Measurements from ENCODE around the gene ACLY. TPM values are rescaled to one million over a fixed set of nuclear protein-coding genes. Genes with fewer than 3 reads are reported as not detected.

ACLY gene
- total and polyA plus RNA-seq, 2 experiments from 2014 or later: 119 to 439 TPM

DNA sequence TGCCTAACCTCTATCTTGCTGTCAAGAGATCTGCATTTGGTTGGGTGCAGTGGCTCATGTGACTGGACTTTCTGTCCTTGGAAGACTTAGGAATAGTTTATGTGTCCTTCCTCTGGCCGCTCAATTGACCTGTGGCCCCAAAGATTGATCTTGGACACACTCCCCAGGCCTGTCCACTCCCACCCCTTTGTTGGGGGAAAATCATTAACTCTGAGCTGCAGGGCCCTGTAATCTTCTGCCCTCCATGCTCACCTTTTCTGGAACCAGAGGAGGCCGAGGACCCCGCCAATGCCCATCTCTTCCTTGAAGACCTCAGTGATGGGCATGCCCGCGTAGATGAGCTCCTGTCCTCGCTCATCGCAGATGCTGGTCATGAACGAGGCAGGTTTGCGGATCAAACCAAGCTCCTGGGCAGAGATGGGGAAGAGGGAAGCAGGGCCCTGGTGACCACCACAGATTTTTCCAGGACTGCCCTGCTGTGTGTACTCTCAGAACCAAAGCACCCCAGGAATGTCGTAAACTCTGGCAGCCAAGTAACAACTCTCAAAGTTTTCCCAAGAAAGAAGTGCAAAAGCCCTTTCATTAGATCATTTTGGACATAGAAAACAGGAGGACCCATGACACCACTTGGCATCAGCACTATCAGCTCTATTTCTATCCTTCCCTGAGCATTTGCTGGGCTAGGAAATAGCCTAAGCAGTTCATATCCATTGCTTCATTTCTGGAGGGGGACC, 45.0 kb downstream of the ACLY start:
- H3K4me3 Mint-ChIP-seq: no peak overlapping the region
- no peak overlapping the region for H3K27ac Mint-ChIP-seq
- no peak for DNase-seq (ENCODE audit: low spot score)
- Histone ChIP-seq H4K20me1 (replicated peaks; ENCODE audit: insufficient read depth) (peaks cover 22% of the 10 kb centered on the region), H3F3A (replicated peaks; ENCODE audit: low read depth) (peaks cover 35% of the 10 kb centered on the region), H3K36me3 (ENCODE audit: insufficient read depth) (peaks cover 81% of the 10 kb centered on the region), H3K79me2 (replicated peaks; ENCODE audit: insufficient read depth) (0 out of 2 replicates have a peak, but pooled peaks cover 10% of the 10 kb centered on the region), H3K9me2 (ENCODE audit: insufficient read depth) (no peaks in the 10 kb centered on the region), H3K27ac (ENCODE audit: low read depth) (peak overlapping the region; percentile 39; the same call in 1 of the 2 replicates), H2AFZ (no peak overlapping the region), H3K4me1 (ENCODE audit: insufficient read depth) (no peaks in the 10 kb centered on the region), H3K4me2 (no peak overlapping the region), H3K27me3 (ENCODE audit: insufficient read depth) (no peaks in the 10 kb centered on the region), H3K4me3 (no peak overlapping the region)
- H3K4me1 Mint-ChIP-seq: no peaks in the 10 kb centered on the region
- ATAC-seq: no peak
- peaks cover 7% of the 10 kb centered on the region for H3K27me3 Mint-ChIP-seq (ENCODE audit: insufficient read depth, low read depth, poor library complexity)
- TF ChIP-seq, protein P1, sequence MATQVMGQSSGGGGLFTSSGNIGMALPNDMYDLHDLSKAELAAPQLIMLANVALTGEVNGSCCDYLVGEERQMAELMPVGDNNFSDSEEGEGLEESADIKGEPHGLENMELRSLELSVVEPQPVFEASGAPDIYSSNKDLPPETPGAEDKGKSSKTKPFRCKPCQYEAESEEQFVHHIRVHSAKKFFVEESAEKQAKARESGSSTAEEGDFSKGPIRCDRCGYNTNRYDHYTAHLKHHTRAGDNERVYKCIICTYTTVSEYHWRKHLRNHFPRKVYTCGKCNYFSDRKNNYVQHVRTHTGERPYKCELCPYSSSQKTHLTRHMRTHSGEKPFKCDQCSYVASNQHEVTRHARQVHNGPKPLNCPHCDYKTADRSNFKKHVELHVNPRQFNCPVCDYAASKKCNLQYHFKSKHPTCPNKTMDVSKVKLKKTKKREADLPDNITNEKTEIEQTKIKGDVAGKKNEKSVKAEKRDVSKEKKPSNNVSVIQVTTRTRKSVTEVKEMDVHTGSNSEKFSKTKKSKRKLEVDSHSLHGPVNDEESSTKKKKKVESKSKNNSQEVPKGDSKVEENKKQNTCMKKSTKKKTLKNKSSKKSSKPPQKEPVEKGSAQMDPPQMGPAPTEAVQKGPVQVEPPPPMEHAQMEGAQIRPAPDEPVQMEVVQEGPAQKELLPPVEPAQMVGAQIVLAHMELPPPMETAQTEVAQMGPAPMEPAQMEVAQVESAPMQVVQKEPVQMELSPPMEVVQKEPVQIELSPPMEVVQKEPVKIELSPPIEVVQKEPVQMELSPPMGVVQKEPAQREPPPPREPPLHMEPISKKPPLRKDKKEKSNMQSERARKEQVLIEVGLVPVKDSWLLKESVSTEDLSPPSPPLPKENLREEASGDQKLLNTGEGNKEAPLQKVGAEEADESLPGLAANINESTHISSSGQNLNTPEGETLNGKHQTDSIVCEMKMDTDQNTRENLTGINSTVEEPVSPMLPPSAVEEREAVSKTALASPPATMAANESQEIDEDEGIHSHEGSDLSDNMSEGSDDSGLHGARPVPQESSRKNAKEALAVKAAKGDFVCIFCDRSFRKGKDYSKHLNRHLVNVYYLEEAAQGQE (IDR thresholded peaks at IDR 0.05; ENCODE audit: unreplicated experiment): no peak
- no peak for TF ChIP-seq POLR2AphosphoS5 (IDR thresholded peaks at IDR 0.05; ENCODE audit: low read depth)
- TF ChIP-seq, protein P2, sequence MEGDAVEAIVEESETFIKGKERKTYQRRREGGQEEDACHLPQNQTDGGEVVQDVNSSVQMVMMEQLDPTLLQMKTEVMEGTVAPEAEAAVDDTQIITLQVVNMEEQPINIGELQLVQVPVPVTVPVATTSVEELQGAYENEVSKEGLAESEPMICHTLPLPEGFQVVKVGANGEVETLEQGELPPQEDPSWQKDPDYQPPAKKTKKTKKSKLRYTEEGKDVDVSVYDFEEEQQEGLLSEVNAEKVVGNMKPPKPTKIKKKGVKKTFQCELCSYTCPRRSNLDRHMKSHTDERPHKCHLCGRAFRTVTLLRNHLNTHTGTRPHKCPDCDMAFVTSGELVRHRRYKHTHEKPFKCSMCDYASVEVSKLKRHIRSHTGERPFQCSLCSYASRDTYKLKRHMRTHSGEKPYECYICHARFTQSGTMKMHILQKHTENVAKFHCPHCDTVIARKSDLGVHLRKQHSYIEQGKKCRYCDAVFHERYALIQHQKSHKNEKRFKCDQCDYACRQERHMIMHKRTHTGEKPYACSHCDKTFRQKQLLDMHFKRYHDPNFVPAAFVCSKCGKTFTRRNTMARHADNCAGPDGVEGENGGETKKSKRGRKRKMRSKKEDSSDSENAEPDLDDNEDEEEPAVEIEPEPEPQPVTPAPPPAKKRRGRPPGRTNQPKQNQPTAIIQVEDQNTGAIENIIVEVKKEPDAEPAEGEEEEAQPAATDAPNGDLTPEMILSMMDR (conservative IDR thresholded peaks at IDR 0.05; ENCODE audit: low read depth in 2 of 2): no peak
- no peak for TF ChIP-seq CREB1 (CRISPR knock-in tag; IDR thresholded peaks at IDR 0.05; ENCODE audit: low read depth)
- no peak for TF ChIP-seq EZH2 (IDR thresholded peaks at IDR 0.05; ENCODE audit: low read depth, unreplicated experiment)
- TF ChIP-seq, protein P3, sequence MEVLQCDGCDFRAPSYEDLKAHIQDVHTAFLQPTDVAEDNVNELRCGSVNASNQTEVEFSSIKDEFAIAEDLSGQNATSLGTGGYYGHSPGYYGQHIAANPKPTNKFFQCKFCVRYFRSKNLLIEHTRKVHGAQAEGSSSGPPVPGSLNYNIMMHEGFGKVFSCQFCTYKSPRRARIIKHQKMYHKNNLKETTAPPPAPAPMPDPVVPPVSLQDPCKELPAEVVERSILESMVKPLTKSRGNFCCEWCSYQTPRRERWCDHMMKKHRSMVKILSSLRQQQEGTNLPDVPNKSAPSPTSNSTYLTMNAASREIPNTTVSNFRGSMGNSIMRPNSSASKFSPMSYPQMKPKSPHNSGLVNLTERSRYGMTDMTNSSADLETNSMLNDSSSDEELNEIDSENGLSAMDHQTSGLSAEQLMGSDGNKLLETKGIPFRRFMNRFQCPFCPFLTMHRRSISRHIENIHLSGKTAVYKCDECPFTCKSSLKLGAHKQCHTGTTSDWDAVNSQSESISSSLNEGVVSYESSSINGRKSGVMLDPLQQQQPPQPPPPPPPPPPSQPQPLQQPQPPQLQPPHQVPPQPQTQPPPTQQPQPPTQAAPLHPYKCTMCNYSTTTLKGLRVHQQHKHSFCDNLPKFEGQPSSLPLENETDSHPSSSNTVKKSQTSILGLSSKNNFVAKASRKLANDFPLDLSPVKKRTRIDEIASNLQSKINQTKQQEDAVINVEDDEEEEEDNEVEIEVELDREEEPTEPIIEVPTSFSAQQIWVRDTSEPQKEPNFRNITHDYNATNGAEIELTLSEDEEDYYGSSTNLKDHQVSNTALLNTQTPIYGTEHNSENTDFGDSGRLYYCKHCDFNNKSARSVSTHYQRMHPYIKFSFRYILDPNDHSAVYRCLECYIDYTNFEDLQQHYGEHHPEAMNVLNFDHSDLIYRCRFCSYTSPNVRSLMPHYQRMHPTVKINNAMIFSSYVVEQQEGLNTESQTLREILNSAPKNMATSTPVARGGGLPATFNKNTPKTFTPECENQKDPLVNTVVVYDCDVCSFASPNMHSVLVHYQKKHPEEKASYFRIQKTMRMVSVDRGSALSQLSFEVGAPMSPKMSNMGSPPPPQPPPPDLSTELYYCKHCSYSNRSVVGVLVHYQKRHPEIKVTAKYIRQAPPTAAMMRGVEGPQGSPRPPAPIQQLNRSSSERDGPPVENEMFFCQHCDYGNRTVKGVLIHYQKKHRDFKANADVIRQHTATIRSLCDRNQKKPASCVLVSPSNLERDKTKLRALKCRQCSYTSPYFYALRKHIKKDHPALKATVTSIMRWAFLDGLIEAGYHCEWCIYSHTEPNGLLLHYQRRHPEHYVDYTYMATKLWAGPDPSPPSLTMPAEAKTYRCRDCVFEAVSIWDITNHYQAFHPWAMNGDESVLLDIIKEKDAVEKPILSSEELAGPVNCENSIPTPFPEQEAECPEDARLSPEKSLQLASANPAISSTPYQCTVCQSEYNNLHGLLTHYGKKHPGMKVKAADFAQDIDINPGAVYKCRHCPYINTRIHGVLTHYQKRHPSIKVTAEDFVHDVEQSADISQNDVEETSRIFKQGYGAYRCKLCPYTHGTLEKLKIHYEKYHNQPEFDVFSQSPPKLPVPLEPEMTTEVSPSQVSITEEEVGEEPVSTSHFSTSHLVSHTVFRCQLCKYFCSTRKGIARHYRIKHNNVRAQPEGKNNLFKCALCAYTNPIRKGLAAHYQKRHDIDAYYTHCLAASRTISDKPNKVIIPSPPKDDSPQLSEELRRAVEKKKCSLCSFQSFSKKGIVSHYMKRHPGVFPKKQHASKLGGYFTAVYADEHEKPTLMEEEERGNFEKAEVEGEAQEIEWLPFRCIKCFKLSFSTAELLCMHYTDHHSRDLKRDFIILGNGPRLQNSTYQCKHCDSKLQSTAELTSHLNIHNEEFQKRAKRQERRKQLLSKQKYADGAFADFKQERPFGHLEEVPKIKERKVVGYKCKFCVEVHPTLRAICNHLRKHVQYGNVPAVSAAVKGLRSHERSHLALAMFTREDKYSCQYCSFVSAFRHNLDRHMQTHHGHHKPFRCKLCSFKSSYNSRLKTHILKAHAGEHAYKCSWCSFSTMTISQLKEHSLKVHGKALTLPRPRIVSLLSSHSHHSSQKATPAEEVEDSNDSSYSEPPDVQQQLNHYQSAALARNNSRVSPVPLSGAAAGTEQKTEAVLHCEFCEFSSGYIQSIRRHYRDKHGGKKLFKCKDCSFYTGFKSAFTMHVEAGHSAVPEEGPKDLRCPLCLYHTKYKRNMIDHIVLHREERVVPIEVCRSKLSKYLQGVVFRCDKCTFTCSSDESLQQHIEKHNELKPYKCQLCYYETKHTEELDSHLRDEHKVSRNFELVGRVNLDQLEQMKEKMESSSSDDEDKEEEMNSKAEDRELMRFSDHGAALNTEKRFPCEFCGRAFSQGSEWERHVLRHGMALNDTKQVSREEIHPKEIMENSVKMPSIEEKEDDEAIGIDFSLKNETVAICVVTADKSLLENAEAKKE (CRISPR knock-in tag; IDR thresholded peaks at IDR 0.05): no peak
- TF ChIP-seq, protein P4, sequence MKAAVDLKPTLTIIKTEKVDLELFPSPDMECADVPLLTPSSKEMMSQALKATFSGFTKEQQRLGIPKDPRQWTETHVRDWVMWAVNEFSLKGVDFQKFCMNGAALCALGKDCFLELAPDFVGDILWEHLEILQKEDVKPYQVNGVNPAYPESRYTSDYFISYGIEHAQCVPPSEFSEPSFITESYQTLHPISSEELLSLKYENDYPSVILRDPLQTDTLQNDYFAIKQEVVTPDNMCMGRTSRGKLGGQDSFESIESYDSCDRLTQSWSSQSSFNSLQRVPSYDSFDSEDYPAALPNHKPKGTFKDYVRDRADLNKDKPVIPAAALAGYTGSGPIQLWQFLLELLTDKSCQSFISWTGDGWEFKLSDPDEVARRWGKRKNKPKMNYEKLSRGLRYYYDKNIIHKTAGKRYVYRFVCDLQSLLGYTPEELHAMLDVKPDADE (IDR thresholded peaks at IDR 0.05): no peak
- TF ChIP-seq NANOG (IDR thresholded peaks at IDR 0.05; ENCODE audit: borderline replicate concordance): no peak
- no peak for TF ChIP-seq ZNF114 (CRISPR knock-in tag; IDR thresholded peaks at IDR 0.05)
- no peak for TF ChIP-seq EZH2phosphoT487 (IDR thresholded peaks at IDR 0.05; ENCODE audit: unreplicated experiment)
- no peak for TF ChIP-seq ZNF331 (CRISPR knock-in tag; IDR thresholded peaks at IDR 0.05; ENCODE audit: low read depth)
- no peak for TF ChIP-seq JUNB (IDR thresholded peaks at IDR 0.05; ENCODE audit: unreplicated experiment)
- no peak for TF ChIP-seq STAT1 (IDR thresholded peaks at IDR 0.05; ENCODE audit: unreplicated experiment)
- H3K9me3 Mint-ChIP-seq: peaks cover 11% of the 10 kb centered on the region; the same call in 2 of the 3 replicates
- peaks cover 97% of the 10 kb centered on the region for H3K36me3 Mint-ChIP-seq (ENCODE audit: low read depth)

Measured in GM23338 (cell line).